Naive thymus-derived CD4-positive, alpha-beta T cell (primary cell): ENCODE results near the gene SEC14L3. TPM values are rescaled to one million over a fixed set of nuclear protein-coding genes. Genes with fewer than 3 reads are reported as not detected.

Experiments
- ATAC-seq: fragments of 150-1000 bp; cut with Tn5 transposase; 2 replicates; pipeline ENCODE4 v1.10.0; 2021; ENCODE audit warnings: mild to moderate bottlenecking, moderate library complexity
- CTCF ChIA-PET: fragments of 350-600 bp; sonication (Branson Sonifier 250); formaldehyde crosslinking; loops from one replicate; lab custom pipeline; 2021; ENCODE audit warnings: antibody characterized with exemption; lab: Charles Lee
- POLR2A ChIA-PET: fragments of 350-600 bp; sonication (Branson Sonifier 250); formaldehyde crosslinking; loops from one replicate; lab custom pipeline; 2021; ENCODE audit warnings: antibody characterized with exemption, inconsistent platforms; lab: Charles Lee
- DNase-seq, 9 donors: peaks; one replicate each; pipeline versions ENCODE4 v3.0.0 to v3.0.0-alpha.2; 2020 to 2022; ENCODE audit warnings: mixed read lengths in 1 of 9
- H3K27ac ChIP-seq: one replicate; pipeline ENCODE4 v1.7.0; 2013; ENCODE audit warnings: mild to moderate bottlenecking, low read depth, low read length, moderate library complexity
- H3K27me3 ChIP-seq, 2 donors: one replicate each; pipeline ENCODE4 v1.7.0; 2013; ENCODE audit warnings: low read length in 2 of 2, mild to moderate bottlenecking in 2 of 2, moderate library complexity in 2 of 2; ENCODE audit not compliant: control insufficient read depth in 2 of 2, insufficient read depth in 2 of 2
- H3K36me3 ChIP-seq, 3 experiments: 1 replicate in 2 of 3; 2 replicates in 1 of 3; pipeline ENCODE4 v1.7.0; 2013; ENCODE audit warnings: low read length in 3 of 3, mild to moderate bottlenecking in 3 of 3, moderate library complexity in 1 of 3; ENCODE audit not compliant: insufficient read depth in 3 of 3, control insufficient read depth in 2 of 3
- H3K4me1 ChIP-seq, 2 donors: one replicate each; pipeline ENCODE4 v1.7.0; 2013; ENCODE audit warnings: low read length in 2 of 2, mild to moderate bottlenecking in 2 of 2, moderate library complexity in 1 of 2; ENCODE audit not compliant: control insufficient read depth in 2 of 2, insufficient read depth in 2 of 2
- H3K4me3 ChIP-seq: 2 replicates; pipeline ENCODE4 v1.7.0; 2013; ENCODE audit warnings: mild to moderate bottlenecking, low read length
- H3K9me3 ChIP-seq, 3 experiments: 1 replicate in 2 of 3; 2 replicates in 1 of 3; pipeline ENCODE4 v1.7.0; 2013; ENCODE audit warnings: low read length in 3 of 3; ENCODE audit not compliant: control insufficient read depth in 2 of 3
- H3K27ac Mint-ChIP-seq, 9 donors: one replicate each; pipeline ENCODE4 v1.8.0; 2020 to 2022; ENCODE audit warnings: mixed read lengths in 9 of 9, mild to moderate bottlenecking in 8 of 9, moderate library complexity in 5 of 9, inconsistent platforms in 2 of 9
- H3K27me3 Mint-ChIP-seq, 5 donors: one replicate each; pipeline ENCODE4 v1.8.0; 2021 to 2022; ENCODE audit warnings: mixed read lengths in 5 of 5, mild to moderate bottlenecking in 1 of 5
- H3K36me3 Mint-ChIP-seq, 5 donors: one replicate each; pipeline ENCODE4 v1.8.0; 2020 to 2022; ENCODE audit warnings: mixed read lengths in 5 of 5, mild to moderate bottlenecking in 3 of 5, inconsistent platforms in 1 of 5
- H3K4me1 Mint-ChIP-seq, 7 donors: one replicate each; pipeline ENCODE4 v1.8.0; 2020 to 2022; ENCODE audit warnings: mixed read lengths in 7 of 7, mild to moderate bottlenecking in 3 of 7, inconsistent platforms in 1 of 7
- H3K4me3 Mint-ChIP-seq, 10 donors: one replicate each; pipeline ENCODE4 v1.8.0; 2020 to 2022; ENCODE audit warnings: mild to moderate bottlenecking in 10 of 10, mixed read lengths in 10 of 10, moderate library complexity in 6 of 10, inconsistent platforms in 2 of 10
- H3K9me3 Mint-ChIP-seq, 11 donors: one replicate each; pipeline ENCODE4 v1.8.0; 2020 to 2022; ENCODE audit warnings: mixed read lengths in 11 of 11, mild to moderate bottlenecking in 4 of 11, inconsistent platforms in 1 of 11, moderate library complexity in 1 of 11
- intact Hi-C, 2 donors: fragments of 100-400 bp; cut with micrococcal nuclease; formaldehyde crosslinking; loops; one replicate each; pipeline ENCODE4 v1.15.1; 2023
- polyA plus RNA-seq, 2 donors: library from polyadenylated mRNA; unstranded; fragments of 300-500 nt; fragmentation: Illumina TruSeq; gene quantifications; one replicate each; pipeline ENCODE4 v1.2.3, GENCODE V29; 2021
- total RNA-seq, 6 experiments: library from RNA in 5 of 6; stranded (reverse) in 5 of 6; gene quantifications; 1 replicate in 5 of 6; 2 replicates in 1 of 6; pipeline ENCODE4 v1.2.3 and lab custom pipeline; 2021 to 2026

Gene SEC14L3
- total and polyA plus RNA-seq, 7 experiments from 2014 or later: not detected

DNA sequence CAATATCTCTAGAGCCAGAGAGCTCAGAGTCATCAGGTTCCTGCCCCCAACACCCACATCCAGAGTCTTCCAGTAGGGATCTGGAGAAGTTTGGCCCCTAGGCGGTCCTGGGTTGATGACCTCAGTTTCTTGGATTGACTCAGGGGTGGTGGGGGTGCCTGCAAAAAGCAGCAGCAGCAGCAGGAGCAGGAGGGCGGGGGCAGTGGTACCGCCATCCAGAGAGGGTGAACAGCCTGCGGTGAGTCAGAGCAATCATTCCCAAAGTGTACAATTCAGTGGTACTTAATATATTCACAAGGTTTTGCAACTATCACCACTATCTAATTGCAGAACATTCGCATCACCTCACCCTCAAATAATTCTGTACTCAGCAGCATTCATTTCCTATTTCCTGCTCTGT is 9.9 kb upstream of the SEC14L3 start:
- ChIA-PET CTCF (no interaction called here), POLR2A (no interaction called here)
- DNase-seq: no peak
- peaks cover 0 to 3% (median 0%) of the 10 kb centered on the region in 11 donors for H3K9me3 Mint-ChIP-seq
- Histone ChIP-seq H3K4me3 (no peak overlapping the region), H3K9me3 (no peaks in the 10 kb centered on the region), H3K27me3 (no peaks in the 10 kb centered on the region), H3K27ac (no peak overlapping the region), H3K4me1 (no peaks in the 10 kb centered on the region), H3K36me3 (no peaks in the 10 kb centered on the region)
- H3K36me3 Mint-ChIP-seq: no peaks in the 10 kb centered on the region
- no peak overlapping the region for H3K27ac Mint-ChIP-seq
- H3K27me3 Mint-ChIP-seq: peaks cover 0 to 9% (median 0%) of the 10 kb centered on the region in 5 donors
- H3K4me3 Mint-ChIP-seq: no peak overlapping the region
- intact Hi-C loops: no loop called here
- H3K4me1 Mint-ChIP-seq: peaks cover 0 to 2% (median 0%) of the 10 kb centered on the region in 7 donors
- no peak for ATAC-seq

DNA sequence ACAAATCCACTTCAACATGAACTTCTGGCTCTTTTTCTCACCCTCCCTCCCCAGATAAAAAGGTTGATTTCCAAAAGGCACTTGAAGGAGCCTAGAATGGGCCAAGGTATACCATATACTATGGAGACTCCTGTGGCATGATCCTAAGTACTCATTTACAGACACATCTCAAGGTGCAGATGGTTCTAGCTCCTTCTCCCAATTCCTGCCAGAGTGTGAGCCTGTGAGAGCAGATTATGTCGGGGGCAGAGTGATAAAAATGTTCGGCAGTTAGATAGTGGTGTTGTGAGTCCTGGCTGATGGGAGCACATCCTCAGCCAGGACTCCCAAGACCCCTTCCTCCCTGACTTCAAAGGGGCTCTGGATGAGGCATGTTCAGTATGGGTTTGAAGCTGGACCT is 8.2 kb upstream of the SEC14L3 start:
- POLR2A ChIA-PET: no interaction called here
- Histone ChIP-seq H3K4me1 (no peaks in the 10 kb centered on the region), H3K27ac (no peak overlapping the region), H3K4me3 (no peak overlapping the region), H3K9me3 (no peaks in the 10 kb centered on the region), H3K36me3 (no peaks in the 10 kb centered on the region), H3K27me3 (no peaks in the 10 kb centered on the region)
- CTCF ChIA-PET: no interaction called here
- no peaks in the 10 kb centered on the region for H3K36me3 Mint-ChIP-seq
- peaks cover 0 to 12% (median 4%) of the 10 kb centered on the region in 5 donors for H3K27me3 Mint-ChIP-seq
- intact Hi-C loops: no loop called here
- H3K9me3 Mint-ChIP-seq: peaks cover 0 to 3% (median 0%) of the 10 kb centered on the region in 11 donors
- no peak for ATAC-seq
- H3K27ac Mint-ChIP-seq: no peak overlapping the region
- peaks cover 0 to 2% (median 0%) of the 10 kb centered on the region in 7 donors for H3K4me1 Mint-ChIP-seq
- DNase-seq: no peak
- H3K4me3 Mint-ChIP-seq: no peak overlapping the region

DNA sequence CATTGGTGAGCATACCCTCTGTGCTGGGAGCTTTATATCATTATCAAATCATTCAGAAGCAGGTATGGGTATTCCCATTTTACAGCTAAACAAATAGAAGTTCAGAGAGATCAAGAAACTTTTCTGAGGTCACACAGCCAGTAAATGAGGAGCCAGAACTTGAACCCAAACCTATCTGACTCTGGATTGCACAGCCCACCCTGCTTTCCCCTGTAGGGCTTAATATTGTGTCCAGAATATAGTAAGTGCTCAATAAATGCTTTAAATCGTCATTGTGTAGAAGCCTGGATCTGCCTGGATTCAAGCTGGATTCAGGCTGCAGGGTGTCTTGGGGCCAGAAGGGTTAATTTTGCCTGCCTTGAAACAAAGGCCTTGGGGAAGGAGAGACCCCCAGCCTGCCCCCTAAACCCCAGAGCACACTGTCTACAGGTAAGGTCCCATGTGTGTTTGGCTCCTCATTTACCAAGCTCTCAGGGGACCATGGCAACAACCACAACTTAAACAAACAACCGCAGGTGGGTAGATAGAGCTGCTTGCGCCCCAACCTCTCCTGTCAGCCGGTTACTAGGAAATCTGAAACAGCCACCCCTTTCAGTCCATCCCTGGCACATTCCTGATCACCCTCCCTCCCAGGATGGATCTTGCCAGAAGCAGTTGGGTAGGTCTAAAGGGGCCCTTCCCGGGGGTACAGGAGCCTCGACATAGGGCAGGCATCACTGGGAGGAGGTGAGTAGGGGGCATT is 3.0 kb upstream of the SEC14L3 start:
- Histone ChIP-seq H3K4me3 (no peak overlapping the region), H3K9me3 (no peaks in the 10 kb centered on the region), H3K4me1 (no peaks in the 10 kb centered on the region), H3K27ac (no peak overlapping the region), H3K27me3 (no peaks in the 10 kb centered on the region), H3K36me3 (no peaks in the 10 kb centered on the region)
- DNase-seq (peak in 4 of 9 donors; percentile 10 to 45 (median 28)), ATAC-seq (peak; percentile 74)
- Mint-ChIP-seq H3K4me1 (peaks cover 0 to 13% (median 0%) of the 10 kb centered on the region in 7 donors), H3K36me3 (peaks cover 0 to 1% (median 0%) of the 10 kb centered on the region in 5 donors), H3K9me3 (peaks cover 0 to 1% (median 0%) of the 10 kb centered on the region in 11 donors), H3K27ac (peak overlapping the region in 2 of 9 donors; percentile 14 to 23), H3K4me3 (no peak overlapping the region), H3K27me3 (peaks cover 11 to 25% (median 16%) of the 10 kb centered on the region in 5 donors)
- intact Hi-C loops: no loop called here
- CTCF ChIA-PET: no interaction called here
- POLR2A ChIA-PET: no interaction called here

DNA sequence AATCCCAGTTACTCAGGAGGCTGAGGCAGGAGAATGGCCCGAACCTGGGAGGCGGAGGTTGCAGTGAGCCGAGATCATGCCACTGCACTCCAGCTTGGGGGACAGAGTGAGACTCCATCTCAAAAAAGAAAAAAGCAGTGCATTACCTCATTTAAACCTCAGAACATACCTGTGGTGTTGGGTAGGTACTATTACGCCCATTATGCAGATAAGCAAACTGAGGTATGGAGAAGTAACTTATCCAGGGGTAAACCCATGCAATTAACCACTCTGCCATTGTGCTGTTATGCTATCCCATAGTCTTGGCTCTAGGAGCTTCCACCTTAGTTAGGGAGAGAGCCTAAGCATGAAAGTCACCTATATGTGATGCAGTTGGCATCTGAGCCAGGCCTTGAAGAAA is 2.3 kb upstream of the SEC14L3 start:
- Mint-ChIP-seq H3K4me3 (no peak overlapping the region), H3K27ac (no peak overlapping the region), H3K9me3 (peaks cover 0 to 1% (median 0%) of the 10 kb centered on the region in 11 donors), H3K4me1 (peaks cover 0 to 13% (median 0%) of the 10 kb centered on the region in 7 donors), H3K36me3 (peaks cover 0 to 1% (median 0%) of the 10 kb centered on the region in 5 donors), H3K27me3 (peaks cover 14 to 25% (median 18%) of the 10 kb centered on the region in 5 donors)
- Histone ChIP-seq H3K4me1 (no peaks in the 10 kb centered on the region), H3K27me3 (no peaks in the 10 kb centered on the region), H3K27ac (no peak overlapping the region), H3K36me3 (no peaks in the 10 kb centered on the region), H3K9me3 (no peaks in the 10 kb centered on the region), H3K4me3 (no peak overlapping the region)
- ATAC-seq (no peak), DNase-seq (no peak)
- CTCF ChIA-PET: no interaction called here
- intact Hi-C loops: no loop called here
- POLR2A ChIA-PET: no interaction called here

DNA sequence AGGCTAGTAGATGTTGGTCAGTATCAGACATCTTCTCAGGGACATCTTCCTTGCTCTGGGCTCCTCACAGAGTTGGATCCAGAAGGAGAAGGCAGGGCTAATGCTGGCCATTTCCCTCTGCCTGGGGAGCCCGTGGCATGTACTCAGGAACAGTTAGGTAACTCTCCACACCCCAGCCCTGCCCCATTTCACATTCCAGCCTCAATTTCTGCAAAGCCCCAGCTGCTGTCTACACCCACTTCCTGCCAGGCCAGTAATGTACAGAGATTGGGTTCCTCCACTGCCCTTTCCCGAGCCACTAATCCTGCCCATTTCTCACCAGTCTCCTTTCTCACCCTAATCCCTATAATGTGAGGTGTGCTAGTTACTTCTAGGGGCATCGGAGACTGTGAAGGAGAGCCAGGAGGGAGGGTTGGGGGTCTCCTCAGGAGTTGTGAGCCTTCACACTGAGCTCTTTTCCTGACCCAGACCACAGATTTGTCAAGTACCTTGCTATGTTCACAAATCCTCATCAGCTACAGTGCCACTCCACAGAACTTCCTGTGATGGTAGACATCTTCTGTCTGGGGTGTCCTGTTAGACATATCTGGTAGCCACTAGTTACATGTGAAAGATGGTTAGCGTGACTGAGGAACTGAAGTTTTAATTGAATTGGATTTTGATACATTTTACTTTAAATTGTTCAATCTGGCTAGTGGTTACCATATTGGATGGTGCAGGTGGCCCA is 1.3 kb upstream of the SEC14L3 start:
- DNase-seq (no peak), ATAC-seq (peak; percentile 47)
- H3K36me3 ChIP-seq: no peaks in the 10 kb centered on the region
- peak overlapping the region in 1 of 9 donors; percentile 16 for H3K27ac Mint-ChIP-seq
- H3K27me3 ChIP-seq: no peaks in the 10 kb centered on the region
- ChIA-PET POLR2A (no interaction called here), CTCF (no interaction called here)
- H3K9me3 ChIP-seq: no peaks in the 10 kb centered on the region
- H3K27me3 Mint-ChIP-seq: peaks cover 14 to 25% (median 18%) of the 10 kb centered on the region in 5 donors
- H3K4me3 ChIP-seq: no peak overlapping the region
- intact Hi-C loops: no loop called here
- H3K4me1 ChIP-seq: no peaks in the 10 kb centered on the region
- H3K36me3 Mint-ChIP-seq: peaks cover 0 to 1% (median 0%) of the 10 kb centered on the region in 5 donors
- H3K9me3 Mint-ChIP-seq: peaks cover 0 to 1% (median 0%) of the 10 kb centered on the region in 11 donors
- no peak overlapping the region for H3K27ac ChIP-seq
- H3K4me3 Mint-ChIP-seq: no peak overlapping the region
- H3K4me1 Mint-ChIP-seq: peaks cover 0 to 13% (median 0%) of the 10 kb centered on the region in 7 donors

DNA sequence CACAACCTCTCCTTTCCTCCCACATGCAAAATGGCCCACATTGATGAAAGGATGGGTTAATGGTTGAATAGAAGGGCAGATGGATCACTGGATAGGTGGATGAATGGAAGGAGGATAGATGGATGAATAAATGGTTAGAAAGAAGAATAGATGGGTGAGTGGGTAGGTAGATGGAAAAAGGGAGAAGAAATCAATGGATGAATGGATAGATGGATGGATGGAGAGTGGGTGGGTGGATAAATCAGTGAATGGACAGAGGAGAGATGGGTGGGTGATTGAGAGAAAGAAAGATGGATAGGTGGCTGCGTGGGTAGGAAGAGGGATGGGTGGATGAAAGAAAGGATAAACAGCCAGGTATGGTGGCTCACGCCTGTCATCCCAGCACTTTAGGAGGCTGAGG is 1.2 kb downstream of the SEC14L3 start:
- Histone ChIP-seq H3K4me1 (no peaks in the 10 kb centered on the region), H3K9me3 (no peaks in the 10 kb centered on the region), H3K36me3 (no peaks in the 10 kb centered on the region), H3K4me3 (no peak overlapping the region), H3K27me3 (no peaks in the 10 kb centered on the region), H3K27ac (no peak overlapping the region)
- DNase-seq: no peak
- POLR2A ChIA-PET: no interaction called here
- CTCF ChIA-PET: no interaction called here
- Mint-ChIP-seq H3K27ac (peak overlapping the region in 2 of 9 donors; percentile 40 to 42), H3K27me3 (peaks cover 16 to 24% (median 18%) of the 10 kb centered on the region in 5 donors), H3K4me1 (peaks cover 0 to 13% (median 0%) of the 10 kb centered on the region in 7 donors), H3K36me3 (peaks cover 0 to 1% (median 0%) of the 10 kb centered on the region in 5 donors), H3K9me3 (peaks cover 0 to 2% (median 0%) of the 10 kb centered on the region in 11 donors), H3K4me3 (peak overlapping the region in 2 of 10 donors; percentile 25 to 27)
- intact Hi-C loops: no loop called here
- ATAC-seq: no peak
